SW 1271 (cell line): ENCODE data around the gene TAF7L.
"Not testable (repeated sequence)": the region's sequence is repeated elsewhere in the genome, so short reads cannot be mapped to it uniquely, and the experiment has no call there.

Experiments
- DNase-seq, 2 experiments: peaks; one replicate each; lab custom pipeline; 2025; lab: John Stamatoyannopoulos, UW

The TAF7L gene

DNA sequence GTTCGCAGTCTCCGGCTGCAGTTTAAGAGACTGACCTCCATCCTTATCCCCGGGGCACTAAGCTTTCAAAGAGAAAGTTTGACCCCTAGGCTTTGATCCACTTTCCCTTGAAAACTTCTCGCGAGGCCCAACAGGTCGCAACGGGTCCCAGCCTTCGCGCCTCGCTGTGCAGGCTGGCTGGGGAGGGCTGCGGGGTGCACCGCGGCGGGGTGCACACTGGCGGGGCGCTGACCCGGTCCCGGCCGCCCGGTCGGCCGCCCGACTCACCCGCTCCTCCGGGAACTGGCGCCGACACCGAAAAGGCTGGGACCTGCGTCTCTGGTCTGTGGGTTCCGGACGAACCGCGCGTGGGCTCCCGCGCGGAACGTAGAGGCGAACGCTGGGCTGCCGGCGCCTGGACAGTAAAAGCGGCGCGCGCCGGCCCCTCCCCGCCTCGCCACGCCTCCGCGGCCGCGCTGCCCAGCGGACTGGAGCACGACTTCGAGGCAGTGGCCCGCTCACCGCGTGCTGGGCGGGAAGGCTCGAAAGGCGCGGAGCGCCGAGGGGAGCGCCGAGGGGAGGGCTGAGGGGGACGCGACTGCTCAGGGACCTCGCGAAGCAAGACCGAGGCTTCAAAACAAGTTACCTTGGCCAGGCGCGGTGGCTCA lies at the start of gene TAF7L:
TSS of gene TAF7L (minus strand) at position 378 of the 647 bp plus-strand sequence. CDS start 3,791 bp downstream, outside the sequence.
- DNase-seq: no peak

DNA sequence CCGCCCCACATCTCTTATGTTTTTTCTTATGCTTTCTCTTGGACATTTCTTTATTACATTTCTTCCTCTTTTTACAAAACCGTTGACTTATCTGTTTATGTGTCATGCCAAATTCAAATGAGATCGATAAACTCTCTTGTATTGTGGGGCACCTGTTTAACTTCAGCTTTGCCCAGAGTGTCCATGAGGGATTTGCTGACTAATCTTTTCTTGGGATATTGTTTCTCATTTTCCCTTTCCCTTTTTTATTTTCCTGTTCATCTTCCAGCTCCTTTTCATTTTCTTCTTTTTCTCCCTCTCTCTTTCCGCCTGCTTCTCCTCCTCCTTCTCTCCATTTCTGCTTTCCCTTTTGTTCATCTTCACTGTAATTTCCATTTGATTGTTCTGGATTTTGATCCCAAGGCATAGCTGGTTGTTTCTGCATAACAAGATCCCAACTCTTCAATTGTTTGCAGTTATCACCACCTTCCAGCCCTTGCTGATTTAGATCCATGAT lies 46.7 kb upstream of the TAF7L start:
- no peak for DNase-seq

DNA sequence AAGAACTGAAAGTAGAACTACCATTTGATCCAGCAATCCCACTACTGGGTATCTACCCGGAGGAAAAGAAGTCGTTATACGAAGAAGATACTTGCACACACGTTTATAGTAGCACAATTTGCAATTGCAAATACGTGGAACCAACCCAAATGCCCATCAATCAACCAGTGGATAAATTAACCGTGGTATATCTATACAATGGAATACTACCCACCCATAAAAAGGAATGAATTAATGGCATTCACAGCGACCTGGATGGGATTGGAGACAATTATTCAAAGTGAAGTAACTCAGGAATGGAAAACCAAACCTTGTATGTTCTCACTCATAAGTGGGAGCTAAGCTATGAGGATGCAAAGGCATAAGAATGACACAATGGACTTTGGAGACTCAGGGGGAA lies 43.2 kb upstream of the TAF7L start:
- DNase-seq: not testable (repeated sequence)

- not testable (repeated sequence) for DNase-seq
These were observed 35.5 kb upstream of the TAF7L start for GRCh38 chrX:101326600-101326999.

DNA sequence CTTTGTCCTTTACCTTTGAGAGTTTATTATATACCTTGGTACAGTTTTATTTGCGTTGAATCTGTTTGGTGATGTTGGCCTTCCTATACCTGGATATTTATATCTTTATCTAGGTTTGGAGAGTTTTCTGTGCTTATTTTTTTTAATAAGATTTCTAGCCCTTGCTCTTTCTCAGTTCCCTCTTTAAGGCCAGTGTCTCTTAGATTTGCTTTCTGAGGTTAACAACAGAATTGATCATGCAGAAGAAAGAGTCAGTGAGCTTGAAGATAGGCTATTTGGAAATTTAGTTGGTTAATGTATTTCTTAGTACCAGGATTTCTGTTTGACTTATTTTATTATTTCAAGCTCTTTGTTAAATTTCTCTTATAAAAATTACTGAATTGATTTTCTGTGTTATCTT lies 12.7 kb upstream of the TAF7L start:
- no peak for DNase-seq

DNA sequence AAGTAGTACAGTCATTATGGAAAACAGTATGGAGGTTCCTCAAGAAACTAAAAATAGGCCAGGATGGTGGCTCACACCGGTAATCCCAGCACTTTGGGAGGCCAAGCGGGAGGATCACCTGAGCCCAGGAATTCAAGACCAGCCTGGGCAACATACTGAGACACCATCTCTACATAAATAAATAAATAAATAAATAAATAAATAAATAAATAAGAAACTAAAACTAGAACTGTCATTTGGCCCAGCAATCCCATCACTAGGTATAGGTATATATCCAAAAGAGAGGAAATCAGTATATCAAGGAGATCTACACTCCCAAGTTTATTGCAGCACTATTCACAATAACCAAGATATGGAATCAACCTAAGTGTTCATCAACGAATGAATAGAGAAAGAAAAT lies 4.5 kb upstream of the TAF7L start:
- DNase-seq: not testable (repeated sequence)

DNA sequence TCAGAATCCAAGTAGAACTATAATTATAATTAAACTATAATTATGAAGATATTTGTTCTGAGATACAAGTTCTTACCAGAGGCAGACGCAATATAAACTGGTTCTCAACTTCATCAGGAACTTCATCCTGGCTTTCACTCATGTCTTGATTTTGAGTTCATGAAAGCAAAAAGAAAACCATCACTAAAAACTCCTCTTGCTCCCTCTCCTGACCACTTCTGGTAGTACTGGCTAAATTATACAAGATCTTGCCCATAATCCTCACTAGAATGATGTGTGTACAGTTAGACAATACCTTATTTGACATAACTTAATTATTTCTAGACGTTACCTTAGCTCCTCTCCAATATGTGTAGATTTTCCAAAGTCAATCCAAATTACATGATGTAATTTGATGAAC lies 3.7 kb downstream of the TAF7L start:
- DNase-seq: peak in 1 of 2 experiments; percentile 2

DNA sequence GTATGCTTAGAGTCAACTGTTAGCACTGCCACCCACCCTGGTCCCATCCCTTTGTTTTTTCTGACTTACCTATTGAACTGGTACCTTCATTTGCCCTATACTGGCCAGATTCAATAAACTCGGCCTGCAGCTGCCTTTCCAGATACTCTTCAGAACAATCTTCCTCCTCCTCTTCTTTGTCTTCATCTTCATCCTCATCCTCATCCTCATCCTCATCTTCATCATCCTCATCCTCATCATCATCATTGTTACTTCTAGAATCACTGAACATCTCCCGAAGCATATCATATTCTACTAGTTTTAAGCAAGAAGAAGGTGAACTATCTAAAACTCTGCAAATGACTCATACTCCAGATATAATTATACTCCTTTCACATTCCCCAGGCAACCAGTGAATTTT lies 14.9 kb downstream of the TAF7L start:
- no peak for DNase-seq

GRCh38 chrX:101274198-101274597 lies 16.9 kb downstream of the TAF7L start:
- DNase-seq: no peak

DNA sequence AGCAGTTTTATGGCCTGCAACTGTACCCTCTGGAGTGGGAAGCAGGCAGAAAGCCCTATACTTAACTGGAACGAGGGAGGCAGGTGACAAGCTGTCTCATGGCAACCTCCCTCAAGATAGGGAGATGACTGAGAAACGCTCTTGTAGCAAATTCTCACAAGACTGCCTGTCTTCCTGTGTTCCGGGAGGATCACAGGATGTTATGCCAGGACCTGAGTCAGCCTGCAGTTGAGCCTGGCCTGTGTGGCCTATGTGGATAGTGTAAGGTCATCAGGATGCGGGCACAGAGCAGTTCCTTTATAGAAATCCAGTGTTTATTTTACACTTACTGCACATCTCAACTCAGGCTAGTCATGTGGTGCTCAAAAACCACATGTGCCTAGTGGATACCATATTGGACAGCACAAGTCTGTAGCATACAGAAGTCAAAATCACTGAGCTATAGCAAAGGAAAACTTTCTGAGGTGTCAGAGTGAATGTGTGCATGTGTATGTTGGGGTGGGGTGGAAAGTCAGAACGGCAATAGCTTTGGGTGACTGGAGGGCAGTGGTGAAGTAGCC lies 25.2 kb downstream of the TAF7L start:
- peak in 1 of 2 experiments; percentile 0 for DNase-seq

DNA sequence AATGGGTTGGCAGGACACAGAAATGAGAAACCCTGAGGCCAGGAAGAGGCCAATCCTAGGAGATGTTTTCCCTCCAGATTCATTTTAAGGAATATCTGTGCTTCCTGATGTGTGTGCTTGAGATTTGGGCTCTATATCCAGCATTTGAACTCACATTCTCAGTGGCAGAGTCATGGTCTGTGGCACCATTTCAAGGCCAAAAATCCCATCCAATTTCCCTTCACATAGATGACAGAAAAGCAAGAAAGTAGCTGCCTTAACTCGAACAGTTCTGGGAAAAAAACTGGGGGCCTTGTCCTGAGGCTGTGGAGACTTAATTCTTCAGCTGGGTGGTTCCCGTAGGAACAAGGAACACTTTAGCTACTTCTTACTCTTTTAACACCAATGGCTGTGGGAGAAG lies 27.4 kb downstream of the TAF7L start:
- DNase-seq: no peak

DNA sequence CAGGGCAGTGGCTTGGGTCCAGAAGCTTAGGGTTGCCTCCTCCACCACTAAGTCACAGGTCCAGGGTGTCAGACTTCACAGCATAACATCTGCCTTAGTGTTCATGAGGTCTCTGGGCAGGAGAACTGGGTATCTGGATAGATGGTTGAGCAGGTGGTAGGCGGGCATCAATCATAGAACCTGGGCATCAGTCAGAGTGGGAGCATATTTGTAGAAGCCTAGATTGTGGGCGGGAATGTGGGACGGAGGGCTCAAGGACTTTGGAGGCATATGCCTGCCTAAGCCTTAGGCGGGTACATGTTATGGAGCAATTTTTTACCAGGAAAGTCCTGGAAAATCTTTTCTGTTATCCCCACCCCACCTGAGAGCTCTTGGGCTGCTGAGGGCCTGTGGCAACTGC lies 28.5 kb downstream of the TAF7L start:
- no peak for DNase-seq

GRCh38 chrX:101260435-101260834 lies 30.7 kb downstream of the TAF7L start:
- DNase-seq: no peak

GRCh38 chrX:101258259-101258581 lies 32.9 kb downstream of the TAF7L start:
- no peak for DNase-seq

- DNase-seq: no peak
These were observed 33.5 kb downstream of the TAF7L start for GRCh38 chrX:101257448-101258258.

DNA sequence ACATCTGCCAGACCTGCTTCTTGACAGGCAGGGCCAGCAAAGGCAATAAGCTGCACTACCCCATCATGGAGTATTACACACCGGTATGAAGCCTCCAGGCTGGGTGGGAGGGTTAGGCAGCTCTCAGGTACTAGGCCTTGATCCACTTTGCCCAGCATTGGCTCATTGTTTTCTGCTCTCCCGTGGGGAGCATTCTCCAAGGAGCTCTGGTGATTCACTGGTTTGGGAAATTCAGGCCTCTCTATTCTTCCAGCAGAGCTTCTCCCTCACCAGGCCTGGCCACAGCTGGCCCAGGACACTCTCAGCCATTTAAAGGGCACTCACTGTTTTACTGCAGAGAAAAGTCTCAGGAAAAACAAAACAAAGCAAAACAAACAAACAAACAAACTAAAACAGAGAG lies 38.5 kb downstream of the TAF7L start:
- no peak for DNase-seq

DNA sequence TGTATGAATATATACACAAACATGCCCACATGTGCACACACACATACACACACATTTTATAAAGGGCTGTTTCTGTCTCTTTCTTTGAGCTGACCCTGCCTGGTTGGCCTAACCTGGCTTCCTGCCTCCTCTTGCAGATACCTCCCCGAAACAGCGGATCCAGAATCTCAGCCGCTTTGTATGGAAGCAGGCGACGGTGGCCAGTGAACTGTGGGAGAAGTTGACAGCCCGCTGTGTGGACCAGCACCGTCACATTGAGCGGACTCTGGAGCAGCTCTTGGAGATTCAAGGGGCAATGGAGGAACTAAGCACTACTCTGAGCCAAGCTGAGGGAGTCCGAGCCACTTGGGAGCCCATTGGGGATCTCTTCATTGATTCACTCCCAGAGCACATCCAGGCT lies 49.6 kb downstream of the TAF7L start:
- DNase-seq: no peak

DNA sequence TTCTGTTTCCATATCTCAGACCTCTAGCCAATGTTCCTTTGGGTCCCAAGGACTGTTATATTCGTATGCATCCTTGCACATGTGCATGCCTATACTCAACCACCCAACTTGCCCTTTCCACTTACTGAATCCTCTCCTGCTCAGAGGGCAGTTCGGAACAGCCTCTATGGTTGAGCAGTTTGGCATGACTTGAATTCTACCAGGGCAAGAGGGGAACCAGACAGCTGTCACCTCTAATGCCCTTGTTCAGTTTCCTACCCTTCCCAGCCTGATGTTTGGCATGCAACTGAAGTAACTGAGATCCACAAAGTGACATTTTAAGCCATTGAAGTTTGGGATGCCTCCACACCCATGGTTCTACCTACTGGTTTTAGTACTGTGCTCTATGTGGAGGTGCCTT lies 54.1 kb downstream of the TAF7L start:
- no peak for DNase-seq

- no peak for DNase-seq
These were observed 58.8 kb downstream of the TAF7L start for GRCh38 chrX:101232316-101232715.

- DNase-seq: no peak
These were observed 60.1 kb downstream of the TAF7L start for GRCh38 chrX:101231080-101231479.

DNA sequence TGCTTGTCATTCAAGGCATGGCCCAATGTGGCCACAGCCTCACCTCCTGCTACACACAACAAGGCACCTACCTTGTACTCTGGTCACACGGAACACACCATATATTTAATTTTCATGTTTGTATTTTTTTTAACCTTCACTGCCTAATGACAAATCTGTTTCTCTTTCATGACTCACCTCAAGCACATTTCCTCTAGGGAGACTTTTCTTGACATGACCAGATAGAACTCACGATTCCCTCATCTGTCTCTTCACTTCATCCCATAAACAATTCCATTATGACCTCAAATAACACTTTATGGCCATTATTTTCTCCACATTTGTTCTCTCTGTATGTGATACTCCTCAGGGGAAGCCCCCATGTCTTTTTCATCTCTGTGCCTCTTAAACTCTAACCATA lies 60.5 kb downstream of the TAF7L start:
- DNase-seq: no peak

DNA sequence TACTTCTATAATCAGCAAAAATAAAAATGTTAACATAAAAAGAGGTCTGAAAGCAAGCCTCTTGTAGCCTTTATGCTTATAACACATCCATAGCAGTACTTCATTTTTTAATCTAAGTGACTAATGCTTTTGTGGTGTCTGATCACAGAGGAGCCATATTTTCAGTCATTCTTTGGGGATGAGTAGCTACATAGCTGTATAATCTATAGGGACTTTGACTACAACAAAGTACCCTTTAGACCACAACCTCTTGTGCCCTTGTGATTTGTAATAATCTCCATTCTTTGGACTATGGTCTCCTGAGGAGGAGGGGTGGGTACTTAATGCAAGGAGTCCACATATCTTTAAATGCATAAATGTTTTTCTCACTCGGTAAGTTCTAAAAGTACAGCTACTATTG lies 62.0 kb downstream of the TAF7L start:
- no peak for DNase-seq

GRCh38 chrX:101223226-101223625 lies 67.9 kb downstream of the TAF7L start:
- DNase-seq: no peak
